D721Med (cell line): Measurements from ENCODE around the gene TFAP2B.

Source experiments
- DNase-seq: peaks from one replicate; pipeline ENCODE4 v3.0.0; 2011; ENCODE audit warnings: low spot score; ENCODE audit not compliant: insufficient read length
- FAIRE-seq: peaks from 2 replicates; lab custom pipeline; 2011; peaks lifted over from hg19 to GRCh38; lab: Jason Lieb, UNC
- CTCF ChIP-seq: IDR thresholded peaks from 2 replicates; pipeline ENCODE4 v1.5.1; 2012; ENCODE audit warnings: mild to moderate bottlenecking, control low read depth; ENCODE audit not compliant: insufficient read depth; ENCODE audit errors: missing control alignments

Gene TFAP2B

DNA sequence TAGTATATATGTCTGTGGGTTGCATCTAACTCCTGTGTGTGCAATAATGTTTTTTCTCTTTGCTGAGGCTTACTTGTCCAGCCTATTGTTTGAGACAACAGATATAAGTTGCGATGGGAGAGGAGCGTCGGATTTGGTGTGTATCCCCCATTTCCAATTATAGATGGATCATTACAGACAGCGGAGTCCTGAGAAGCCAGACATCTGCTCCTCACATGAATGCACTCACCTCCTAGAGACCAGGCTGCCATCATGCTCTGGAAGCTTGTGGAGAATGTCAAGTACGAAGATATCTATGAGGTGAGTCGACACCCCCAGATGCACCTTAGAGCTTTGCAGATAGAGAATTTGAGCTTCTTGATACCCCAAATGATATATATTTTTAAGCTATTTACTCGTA lies at the start of gene TFAP2B:
TSS of gene TFAP2B (plus strand) at position 199 of the 400 bp plus-strand sequence. CDS start at position 220, 21 bp downstream.
- DNase-seq, result no peak
- no peak for TF ChIP-seq CTCF
- no peak for FAIRE-seq

DNA sequence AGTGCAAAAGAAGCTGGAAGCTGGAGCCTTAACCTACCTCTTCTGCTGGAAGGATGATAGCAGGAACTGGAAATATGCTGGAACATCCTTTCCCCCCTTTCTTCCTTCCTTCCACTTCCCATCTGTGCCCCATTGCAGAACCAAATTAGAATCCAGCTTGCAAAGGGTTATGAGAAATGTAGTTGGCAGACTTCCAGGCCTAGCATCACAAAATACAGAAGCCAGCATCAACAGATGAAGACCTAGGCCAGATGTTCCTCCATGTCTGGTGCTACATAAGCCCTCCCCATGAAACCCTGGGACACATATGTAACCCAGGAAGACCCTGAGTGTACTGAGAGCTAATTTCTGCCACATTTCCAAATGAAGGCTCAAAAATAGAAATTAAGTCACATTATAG lies 40.0 kb upstream of the TFAP2B start:
- FAIRE-seq (no peak), DNase-seq (no peak)
- TF ChIP-seq CTCF, result no peak

GRCh38 chr6:50780382-50780781 lies 38.3 kb upstream of the TFAP2B start:
- FAIRE-seq (no peak), DNase-seq (no peak)
- no peak for TF ChIP-seq CTCF

DNA sequence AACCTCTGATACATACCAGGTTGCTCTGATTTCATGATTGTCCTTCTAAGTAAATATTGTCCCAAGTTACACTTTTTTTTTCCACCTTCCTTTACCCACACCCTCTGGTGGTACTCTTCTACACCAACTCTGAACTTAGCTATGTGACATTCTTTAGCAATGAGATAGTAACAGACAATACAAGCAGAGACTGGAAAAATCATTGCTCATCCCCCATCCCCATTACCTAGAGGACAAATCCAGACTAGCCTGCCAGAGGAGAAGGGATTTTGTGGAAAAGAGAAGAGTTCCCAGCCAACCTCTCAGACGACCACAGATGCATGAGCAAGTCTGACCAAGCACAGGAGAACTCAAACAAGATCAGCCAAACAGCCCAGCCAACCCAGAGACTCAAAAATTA lies 32.8 kb upstream of the TFAP2B start:
- no peak for FAIRE-seq
- no peak for TF ChIP-seq CTCF

GRCh38 chr6:50791900-50792508 lies 26.7 kb upstream of the TFAP2B start:
- no peak for DNase-seq

More for the DNA sequence above, 32.8 kb upstream of the TFAP2B start:
- DNase-seq, result no peak

DNA sequence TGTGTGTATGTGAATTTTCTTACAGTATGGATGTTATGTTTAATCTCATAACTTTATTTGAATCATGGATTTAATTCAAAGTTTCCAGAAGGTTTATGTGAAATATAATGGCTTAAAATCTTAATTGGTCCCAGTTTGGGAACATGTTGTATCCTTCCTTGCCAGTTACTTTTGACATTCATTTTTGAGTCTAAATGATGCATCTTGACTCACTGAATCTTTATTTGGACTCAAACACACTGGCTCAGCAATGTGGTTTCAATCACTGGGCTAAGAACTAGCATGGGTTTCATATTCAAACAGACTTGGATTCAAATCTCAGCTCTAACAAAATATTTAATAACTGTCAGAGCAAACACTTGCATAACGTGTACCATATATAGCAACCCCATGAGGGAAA lies 25.9 kb upstream of the TFAP2B start:
- FAIRE-seq (no peak), DNase-seq (no peak)
- TF ChIP-seq CTCF, result no peak

More at GRCh38 chr6:50791900-50792508, 26.7 kb upstream of the TFAP2B start:
- FAIRE-seq, result peak; percentile 83
- TF ChIP-seq CTCF, result peak; percentile 89

GRCh38 chr6:50795574-50795973 lies 23.1 kb upstream of the TFAP2B start:
- no peak for FAIRE-seq

More at GRCh38 chr6:50795574-50795973, 23.1 kb upstream of the TFAP2B start:
- no peak for TF ChIP-seq CTCF
- no peak for DNase-seq
